GM19351 (cell line): ENCODE results near the gene PLCH2.

Source experiments
- ATAC-seq: cut with Tn5 transposase; IDR thresholded peaks from one replicate; pipeline ENCODE4 v1.9.1; 2021; ENCODE audit warnings: mild to moderate bottlenecking, moderate library complexity; ENCODE audit not compliant: unreplicated experiment

Gene PLCH2, protein sequence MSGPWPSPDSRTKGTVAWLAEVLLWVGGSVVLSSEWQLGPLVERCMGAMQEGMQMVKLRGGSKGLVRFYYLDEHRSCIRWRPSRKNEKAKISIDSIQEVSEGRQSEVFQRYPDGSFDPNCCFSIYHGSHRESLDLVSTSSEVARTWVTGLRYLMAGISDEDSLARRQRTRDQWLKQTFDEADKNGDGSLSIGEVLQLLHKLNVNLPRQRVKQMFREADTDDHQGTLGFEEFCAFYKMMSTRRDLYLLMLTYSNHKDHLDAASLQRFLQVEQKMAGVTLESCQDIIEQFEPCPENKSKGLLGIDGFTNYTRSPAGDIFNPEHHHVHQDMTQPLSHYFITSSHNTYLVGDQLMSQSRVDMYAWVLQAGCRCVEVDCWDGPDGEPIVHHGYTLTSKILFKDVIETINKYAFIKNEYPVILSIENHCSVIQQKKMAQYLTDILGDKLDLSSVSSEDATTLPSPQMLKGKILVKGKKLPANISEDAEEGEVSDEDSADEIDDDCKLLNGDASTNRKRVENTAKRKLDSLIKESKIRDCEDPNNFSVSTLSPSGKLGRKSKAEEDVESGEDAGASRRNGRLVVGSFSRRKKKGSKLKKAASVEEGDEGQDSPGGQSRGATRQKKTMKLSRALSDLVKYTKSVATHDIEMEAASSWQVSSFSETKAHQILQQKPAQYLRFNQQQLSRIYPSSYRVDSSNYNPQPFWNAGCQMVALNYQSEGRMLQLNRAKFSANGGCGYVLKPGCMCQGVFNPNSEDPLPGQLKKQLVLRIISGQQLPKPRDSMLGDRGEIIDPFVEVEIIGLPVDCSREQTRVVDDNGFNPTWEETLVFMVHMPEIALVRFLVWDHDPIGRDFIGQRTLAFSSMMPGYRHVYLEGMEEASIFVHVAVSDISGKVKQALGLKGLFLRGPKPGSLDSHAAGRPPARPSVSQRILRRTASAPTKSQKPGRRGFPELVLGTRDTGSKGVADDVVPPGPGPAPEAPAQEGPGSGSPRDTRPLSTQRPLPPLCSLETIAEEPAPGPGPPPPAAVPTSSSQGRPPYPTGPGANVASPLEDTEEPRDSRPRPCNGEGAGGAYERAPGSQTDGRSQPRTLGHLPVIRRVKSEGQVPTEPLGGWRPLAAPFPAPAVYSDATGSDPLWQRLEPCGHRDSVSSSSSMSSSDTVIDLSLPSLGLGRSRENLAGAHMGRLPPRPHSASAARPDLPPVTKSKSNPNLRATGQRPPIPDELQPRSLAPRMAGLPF (N-terminal part only)

DNA sequence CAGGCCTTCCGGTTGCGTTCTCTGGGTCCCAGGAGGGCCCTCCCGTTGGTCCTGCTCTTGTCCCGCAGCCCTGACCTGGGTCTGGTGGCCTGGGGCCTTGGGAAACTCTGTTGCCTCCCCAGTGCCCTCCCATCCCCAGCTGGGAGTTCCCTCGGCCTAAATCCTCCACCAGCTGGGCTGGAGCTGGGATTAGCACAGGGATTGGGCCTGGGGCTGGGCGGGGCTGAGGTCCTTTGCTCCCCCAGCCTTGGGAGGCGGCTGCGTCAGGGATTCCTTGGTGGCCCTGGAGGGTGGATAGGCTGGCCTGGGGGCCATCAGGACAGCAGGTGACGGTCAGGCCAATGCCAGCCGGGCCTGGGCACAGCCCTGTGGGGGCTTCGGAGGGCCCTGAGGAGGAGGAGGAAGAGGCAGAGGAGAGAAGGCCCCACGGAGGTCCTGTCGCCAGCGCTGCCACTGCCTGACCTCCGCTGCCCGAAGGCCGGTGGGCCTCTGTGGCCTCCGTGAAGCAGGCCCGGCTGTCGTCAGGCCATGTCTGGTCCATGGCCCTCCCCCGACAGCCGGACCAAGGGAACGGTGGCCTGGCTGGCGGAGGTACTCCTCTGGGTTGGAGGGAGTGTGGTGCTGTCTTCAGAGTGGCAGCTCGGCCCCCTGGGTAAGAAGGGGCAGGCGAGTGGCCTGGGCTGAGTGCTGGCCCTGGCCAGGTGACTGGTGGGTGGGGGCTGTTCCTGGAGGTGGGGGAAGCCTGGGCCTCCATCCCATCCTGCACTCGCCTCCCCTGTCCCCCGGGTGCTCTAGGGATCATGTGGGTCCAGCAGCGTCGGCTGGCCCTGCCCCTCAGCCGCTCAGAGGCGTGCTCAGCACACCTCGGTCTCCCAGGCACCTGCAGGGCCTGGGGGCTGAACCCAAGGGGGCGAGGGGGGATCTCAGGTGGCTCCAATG lies at the start of gene PLCH2:
Gene PLCH2, plus strand, starts transcription at position 229 of the 939 bp plus-strand sequence. Its CDS starts 300 bp downstream, at position 529.
- no peak for ATAC-seq

DNA sequence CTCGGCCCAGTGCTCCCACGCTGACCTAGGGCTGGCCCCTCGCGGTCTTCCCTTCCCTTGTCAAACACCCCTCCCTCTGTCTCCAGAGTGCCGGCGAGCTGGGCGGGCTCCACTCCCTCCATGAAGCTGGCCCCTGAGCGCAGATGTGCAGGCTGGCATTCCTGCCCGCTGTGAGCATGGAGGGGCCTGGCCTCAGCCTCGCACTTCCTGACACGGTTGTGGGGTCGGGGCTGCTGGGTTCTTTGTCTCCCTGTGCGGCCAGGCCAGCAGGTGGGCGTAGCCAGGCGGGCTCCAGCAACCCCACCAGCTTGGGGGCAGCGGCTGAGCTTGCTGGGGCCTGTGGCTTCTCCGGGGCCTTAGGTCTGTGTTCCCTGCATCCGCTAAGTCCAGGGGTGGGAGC lies 49.5 kb upstream of the PLCH2 start:
- ATAC-seq = no peak

GRCh38 chr1:2427051-2427450 lies 49.0 kb upstream of the PLCH2 start:
- no peak for ATAC-seq

GRCh38 chr1:2427976-2428375 lies 48.1 kb upstream of the PLCH2 start:
- ATAC-seq = no peak

DNA sequence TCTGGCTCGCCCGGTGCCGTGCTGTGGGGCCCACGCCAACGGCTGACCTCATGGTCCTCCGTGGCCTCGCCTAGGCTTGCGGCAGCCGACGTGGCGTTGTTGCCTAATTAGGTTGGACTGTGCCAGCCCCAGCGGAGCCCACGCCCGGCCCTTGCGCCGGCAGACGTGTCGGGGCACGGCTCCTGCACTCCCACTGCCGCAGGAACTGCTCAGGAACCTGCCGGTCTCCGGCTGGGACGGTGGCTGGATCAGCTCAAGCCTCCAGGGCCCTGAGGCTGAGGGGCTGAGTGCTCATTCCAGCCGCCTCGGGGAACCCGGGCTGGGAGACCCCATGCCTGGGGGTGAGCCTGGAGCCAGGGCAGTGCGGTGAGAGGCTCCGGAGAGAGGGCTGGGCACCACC lies 47.6 kb upstream of the PLCH2 start:
- no peak for ATAC-seq

- no peak for ATAC-seq
These were observed 46.1 kb upstream of the PLCH2 start for GRCh38 chr1:2429780-2430591.

GRCh38 chr1:2430592-2430973 lies 45.5 kb upstream of the PLCH2 start:
- no peak for ATAC-seq

GRCh38 chr1:2431103-2431502 lies 45.0 kb upstream of the PLCH2 start:
- no peak for ATAC-seq

- ATAC-seq = no peak
These were observed 44.6 kb upstream of the PLCH2 start for GRCh38 chr1:2431518-2431917.

DNA sequence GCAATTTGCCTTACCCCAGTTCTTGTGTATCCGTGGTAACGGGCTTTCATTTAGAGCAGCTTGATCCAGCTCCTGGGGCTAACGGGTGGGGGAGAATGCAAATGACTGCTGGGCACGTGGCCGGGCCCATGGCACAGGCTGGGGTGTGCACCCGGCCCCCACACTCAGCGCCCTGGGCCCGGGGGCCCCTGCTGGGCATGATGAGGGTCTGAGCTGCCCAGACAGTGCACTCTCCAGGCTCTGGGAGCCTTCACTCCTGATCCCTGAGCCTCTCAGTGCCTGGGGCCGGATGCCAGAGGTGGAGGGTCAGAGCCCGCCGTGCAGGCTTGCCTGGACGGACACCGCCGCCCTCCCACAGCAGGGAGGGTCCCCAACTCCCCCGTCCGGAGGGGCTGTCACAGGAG lies 43.6 kb upstream of the PLCH2 start:
- ATAC-seq = no peak

GRCh38 chr1:2433196-2433595 lies 42.9 kb upstream of the PLCH2 start:
- no peak for ATAC-seq

DNA sequence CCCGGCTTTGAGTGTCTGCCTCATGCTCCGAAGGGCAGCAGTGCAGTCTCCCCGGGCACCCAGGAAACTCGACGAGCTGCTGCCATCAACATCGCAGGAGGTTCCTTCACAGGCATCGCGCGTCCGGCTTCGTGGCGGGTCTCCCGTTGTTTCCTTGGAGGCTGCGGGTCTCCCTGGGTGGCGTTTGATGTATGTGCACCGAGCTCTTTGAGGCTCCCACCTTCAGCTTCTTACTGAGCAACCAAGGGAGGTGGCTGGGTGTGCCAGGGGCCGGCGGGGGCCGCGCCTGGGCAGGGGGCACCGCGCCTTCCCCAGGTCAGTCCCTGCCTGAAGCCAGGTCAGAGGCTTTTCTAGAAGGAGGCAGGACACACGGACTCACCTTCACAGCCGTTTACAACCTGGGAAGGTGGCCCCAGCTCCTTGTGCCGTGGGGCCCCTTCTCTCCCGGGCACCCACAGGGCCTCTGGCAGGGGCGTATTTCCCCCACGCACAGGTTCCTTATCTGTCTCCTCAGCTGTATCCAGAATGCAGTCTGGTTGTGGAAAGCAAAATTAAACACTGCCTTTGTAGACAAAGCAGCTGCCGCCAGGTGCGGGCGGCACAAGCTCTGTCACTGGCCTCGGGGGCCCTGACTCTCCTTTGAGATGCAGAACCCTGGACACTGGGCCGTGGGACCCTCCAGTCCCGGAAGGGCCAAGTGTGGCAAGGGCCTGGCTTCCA lies 42.0 kb upstream of the PLCH2 start:
- ATAC-seq = no peak

DNA sequence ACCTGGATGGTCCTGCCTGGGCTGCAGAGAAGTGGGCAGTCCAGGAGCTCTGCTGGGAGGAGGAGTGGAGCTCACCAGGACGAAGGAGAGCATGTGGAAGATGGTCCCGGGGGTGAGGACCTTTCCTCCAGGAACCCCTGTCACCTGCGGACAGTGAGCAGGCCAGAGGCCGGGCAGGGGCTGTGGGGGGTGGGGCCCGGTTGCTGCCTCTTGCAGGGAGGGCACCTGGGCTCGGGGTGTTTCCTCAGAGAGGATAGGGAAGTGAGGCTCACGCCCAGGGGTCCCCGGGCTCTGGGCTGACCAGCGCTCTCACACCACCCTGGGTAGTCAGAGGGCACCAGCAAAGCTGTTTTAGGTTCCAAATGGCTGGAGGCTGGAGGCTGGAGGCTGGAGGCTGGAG lies 41.0 kb upstream of the PLCH2 start:
- ATAC-seq = no peak

DNA sequence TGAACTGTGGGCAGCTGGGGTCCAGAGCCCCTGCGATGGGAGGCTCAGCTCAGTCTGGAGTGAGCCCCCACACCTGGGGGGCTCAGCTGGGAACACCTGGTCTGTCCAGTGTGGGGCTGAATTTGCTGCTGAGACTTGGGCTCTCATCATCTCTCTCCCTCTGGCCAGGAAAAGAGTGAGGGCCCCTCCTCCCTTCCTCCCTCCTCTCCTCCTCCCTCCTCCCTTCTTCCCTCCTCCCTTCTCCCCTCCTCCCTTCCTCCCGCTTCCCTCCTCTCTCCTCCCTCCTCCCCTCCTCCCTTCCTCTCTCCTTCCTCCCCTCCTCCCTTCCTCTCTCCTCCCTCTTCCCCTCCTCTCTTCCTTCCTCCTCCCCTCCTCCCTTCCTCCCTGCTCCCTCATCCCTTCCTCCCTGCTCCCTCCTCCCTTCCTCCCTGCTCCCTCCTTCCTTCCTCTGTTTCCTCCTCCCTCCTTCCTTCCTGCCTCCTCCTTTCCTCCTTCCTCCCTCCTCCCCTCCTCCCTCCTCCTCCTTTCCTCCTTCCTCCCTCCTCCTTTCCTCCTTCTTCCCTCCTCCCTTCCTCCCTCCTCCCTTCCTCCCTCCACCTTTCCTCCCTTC lies 40.2 kb upstream of the PLCH2 start:
- no peak for ATAC-seq

GRCh38 chr1:2436876-2437275 lies 39.2 kb upstream of the PLCH2 start:
- no peak for ATAC-seq

GRCh38 chr1:2437617-2438016 lies 38.5 kb upstream of the PLCH2 start:
- ATAC-seq = no peak

DNA sequence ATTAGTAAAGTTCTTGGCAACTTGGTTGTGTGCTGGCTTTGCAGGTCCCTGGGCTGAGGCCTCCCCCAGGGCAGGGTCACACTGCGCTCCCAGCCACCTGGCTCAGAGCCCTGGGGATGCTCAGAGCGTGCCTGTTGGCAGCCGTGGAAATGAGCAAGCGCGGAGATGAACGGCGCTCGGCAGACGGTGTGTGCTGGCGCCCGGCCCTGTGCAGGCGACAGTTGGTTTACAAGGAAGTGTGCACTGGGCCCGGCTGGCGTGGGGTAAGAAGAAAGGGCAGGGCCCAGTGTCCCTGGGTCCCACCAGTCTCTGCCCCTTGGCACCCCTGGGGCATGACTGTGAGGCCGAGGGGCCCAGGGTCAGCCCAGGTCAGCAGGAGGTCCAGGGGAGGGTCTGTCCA lies 38.1 kb upstream of the PLCH2 start:
- no peak for ATAC-seq

DNA sequence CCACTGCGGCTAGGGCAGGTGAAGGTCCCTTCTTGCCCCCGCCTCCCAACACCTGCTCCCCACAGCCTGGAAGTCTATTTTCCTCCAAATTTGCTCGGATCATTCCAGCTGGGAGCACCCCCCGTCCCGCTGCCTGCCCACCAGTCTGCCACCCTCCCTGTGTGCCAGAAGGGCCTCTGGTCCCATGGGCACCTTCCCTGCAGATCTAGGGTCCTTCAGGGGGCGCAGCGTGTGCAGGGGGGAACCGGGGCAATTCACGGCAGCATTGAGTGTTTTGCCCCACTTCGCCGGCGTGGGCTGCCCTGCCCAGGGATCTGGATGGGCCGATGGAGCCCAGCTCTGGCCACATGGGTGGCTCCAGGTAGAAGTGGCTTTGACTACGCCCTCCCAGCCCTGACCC lies 37.4 kb upstream of the PLCH2 start:
- ATAC-seq = no peak
